Astrocyte of the cerebellum (primary cell): Measurements from ENCODE around the gene TREM2.

Experiments used
- DNase-seq: peaks from one replicate; pipeline ENCODE4 v3.0.0-alpha.2; 2011; ENCODE audit warnings: low read depth
- H3K4me3 ChIP-seq: 2 replicates; pipeline ENCODE4 v1.5.1; 2011; ENCODE audit warnings: mild to moderate bottlenecking, low read depth, low read length, moderate library complexity
- CTCF ChIP-seq: IDR thresholded peaks from 2 replicates; pipeline ENCODE4 v1.5.1; 2012; ENCODE audit warnings: low read length, low read depth, moderate library complexity, mild to moderate bottlenecking; ENCODE audit errors: missing control alignments
- in situ Hi-C: cut with HindIII; loops from 2 replicates; pipeline ENCODE4 v1.10.0; 2017; ENCODE audit warnings: low sequenced_read_pairs

TREM2 gene

DNA sequence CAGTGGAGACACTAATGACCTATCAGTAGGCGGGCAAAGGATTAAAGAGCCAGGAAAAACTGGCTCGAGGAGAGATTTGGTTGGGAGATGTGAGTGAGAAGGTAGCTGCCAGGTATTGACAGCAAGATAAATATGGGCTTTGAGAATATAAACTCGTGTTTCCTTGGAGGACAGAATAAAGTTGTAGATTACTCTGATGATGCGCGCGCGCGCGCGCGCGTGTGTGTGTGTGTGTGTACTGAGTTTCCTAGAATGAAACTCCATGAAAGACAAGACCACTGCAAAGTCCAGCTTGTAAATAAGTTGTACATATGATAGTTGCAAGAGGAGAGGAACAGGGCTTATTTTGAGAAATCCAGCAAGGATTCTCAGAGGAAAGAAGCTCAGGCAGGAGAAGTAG is 13.3 kb upstream of the TREM2 start:
- no peak for TF ChIP-seq CTCF
- DNase-seq, result no peak
- in situ Hi-C loops, result loop anchor here (5.0 kb wide), 1 partner anchor 46 kb away; no protein-coding TSS in a partner anchor
- no peak overlapping the region for H3K4me3 ChIP-seq

DNA sequence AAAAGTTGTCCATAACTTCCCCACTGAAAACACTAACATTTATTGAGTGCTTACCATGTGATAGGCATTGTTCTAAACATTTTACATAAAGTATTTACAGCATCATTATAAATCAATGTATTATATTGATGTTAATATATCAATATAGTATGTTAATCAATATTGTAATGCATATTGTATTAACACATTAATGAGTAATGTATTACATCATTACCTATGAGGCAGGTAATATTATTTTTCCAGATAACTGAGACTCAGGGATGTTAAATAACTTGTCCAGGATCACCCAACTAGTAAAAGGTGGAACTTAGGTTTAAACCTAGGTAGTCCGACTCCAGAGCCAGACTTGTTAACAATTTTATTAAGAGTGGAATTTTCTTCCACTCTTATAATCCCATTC is 12.2 kb upstream of the TREM2 start:
- no peak for DNase-seq
- no peak overlapping the region for H3K4me3 ChIP-seq
- in situ Hi-C loops, result loop anchor here (5.0 kb wide), 1 partner anchor 47 kb away; no protein-coding TSS in a partner anchor
- TF ChIP-seq CTCF, result no peak

DNA sequence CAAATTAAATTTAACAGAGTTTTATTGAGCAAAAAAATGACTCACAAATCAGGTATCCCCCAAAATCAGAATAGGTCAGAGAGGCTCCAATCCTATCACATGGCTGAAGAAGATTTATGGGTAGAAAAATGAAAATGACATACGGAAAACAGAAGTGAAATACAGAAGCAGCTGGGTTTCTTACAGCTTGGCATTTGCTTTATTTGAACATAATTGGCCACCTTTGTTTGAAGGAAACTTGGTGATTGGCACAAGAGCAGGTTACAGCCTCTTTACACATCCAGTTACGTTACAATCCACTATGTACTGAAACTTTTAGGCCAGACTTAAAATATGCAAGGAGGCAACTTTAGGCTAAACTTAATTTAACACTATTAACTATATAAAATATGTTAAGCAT is 11.7 kb upstream of the TREM2 start:
- no peak for TF ChIP-seq CTCF
- in situ Hi-C loops, result loop anchor here (5.0 kb wide), 1 partner anchor 48 kb away; no protein-coding TSS in a partner anchor
- H3K4me3 ChIP-seq, result no peak overlapping the region
- DNase-seq, result no peak

GRCh38 chr6:41171908-41172307 is 9.0 kb upstream of the TREM2 start:
- no peak for TF ChIP-seq CTCF
- in situ Hi-C loops, result no loop called here
- no peak for DNase-seq
- no peak overlapping the region for H3K4me3 ChIP-seq

DNA sequence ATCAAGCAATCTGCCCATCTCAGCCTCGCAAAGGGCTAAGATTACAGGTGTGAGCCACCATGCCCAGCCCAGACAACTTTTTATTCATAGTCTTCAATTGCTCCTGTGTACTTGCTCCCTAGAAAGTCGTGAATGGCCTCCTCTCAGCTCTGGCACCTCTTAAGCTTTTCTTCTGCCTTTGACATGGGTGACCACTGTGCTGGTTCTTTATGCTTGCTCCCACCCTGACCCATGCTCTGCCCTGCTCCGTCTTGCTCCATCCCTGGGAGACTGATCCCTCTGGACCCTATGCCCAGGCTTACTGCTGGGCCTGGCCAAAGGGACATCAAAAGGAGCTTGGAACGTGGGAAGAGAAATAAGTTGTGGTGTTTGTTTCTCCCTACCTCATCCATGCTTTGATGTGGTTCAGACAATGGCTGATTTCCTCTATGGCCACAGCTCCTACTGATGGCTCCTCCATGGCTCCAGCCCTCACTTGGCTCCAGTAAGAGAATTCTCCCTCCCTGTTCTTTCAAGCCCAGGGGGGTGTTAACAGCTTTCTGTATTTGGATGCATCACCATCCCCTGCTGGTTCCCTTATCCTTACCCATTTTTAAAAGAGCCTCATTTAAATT is 7.7 kb upstream of the TREM2 start:
- H3K4me3 ChIP-seq, result no peak overlapping the region
- DNase-seq, result no peak
- TF ChIP-seq CTCF, result no peak
- in situ Hi-C loops, result no loop called here

GRCh38 chr6:41167173-41167963 is 4.5 kb upstream of the TREM2 start:
- in situ Hi-C loops, result no loop called here
- no peak overlapping the region for H3K4me3 ChIP-seq
- no peak for TF ChIP-seq CTCF
- no peak for DNase-seq
